ENCODE data around the gene RAPGEFL1. TPM values are rescaled to one million over a fixed set of nuclear protein-coding genes. Genes with fewer than 3 reads are reported as not detected.
"Not testable (repeated sequence)": the region's sequence is repeated elsewhere in the genome, so short reads cannot be mapped to it uniquely, and the experiment has no call there.

RAPGEFL1 gene
- total and polyA plus RNA-seq, 2 of the 8 experiments (the other 6 are each of a cell fraction or from before 2014, with no cell fraction given), result 20.0 to 20.2 TPM

DNA sequence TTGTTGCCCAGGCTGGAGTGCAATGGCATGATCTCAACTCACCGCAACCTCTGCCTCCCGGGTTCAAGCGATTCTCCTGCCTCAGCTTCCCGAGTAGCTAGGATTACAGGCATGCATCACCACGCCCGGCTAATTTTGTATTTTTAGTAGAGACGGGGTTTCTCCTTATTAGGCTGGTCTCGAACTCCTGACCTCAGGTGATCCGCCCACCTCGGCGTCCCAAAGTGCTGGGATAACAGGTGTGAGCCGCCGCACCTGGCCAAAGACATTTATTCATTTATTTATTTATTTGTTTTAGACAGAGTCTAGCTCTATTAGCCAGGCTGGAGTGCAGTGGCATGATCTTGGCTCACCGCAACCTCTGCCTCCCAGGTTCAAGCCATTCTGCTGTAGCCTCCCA, 51.9 kb downstream of the RAPGEFL1 start:
- POLR2A ChIA-PET (ENCODE audit: partially characterized antibody), result interaction anchor here (0.5 to 2.1 kb wide), 5 partner anchors 8 to 114 kb away, joined by 3 to 8 read pairs (median 4); no protein-coding TSS in a partner anchor
- H3K23ac ChIP-seq (ENCODE audit: insufficient read length); H3K23me2 ChIP-seq (ENCODE audit: low read depth, low read length); H3K27ac ChIP-seq (ENCODE audit: low read depth, low read length); H4K5ac ChIP-seq (ENCODE audit: insufficient read length, low read depth, low read length); FAIRE-seq; H3K4ac ChIP-seq (replicated peaks; ENCODE audit: insufficient read length, low read depth, low read length); H2AK5ac ChIP-seq (ENCODE audit: low read depth, low read length); H4K20me1 ChIP-seq (replicated peaks in 1 of 2; ENCODE audit: control insufficient read depth in 1 of 2, insufficient read depth in 2 of 2, low read length in 2 of 2); H3K9me3 ChIP-seq (ENCODE audit: insufficient read depth in 2 of 2, low read depth in 1 of 2, low read length in 1 of 2); H2AFZ ChIP-seq (ENCODE audit: low read length); DNase-seq (ENCODE audit: low read depth in 1 of 2, low spot score in 2 of 2); H3K18ac ChIP-seq (ENCODE audit: extremely low read depth, low read length); H4K8ac ChIP-seq (ENCODE audit: extremely low read depth, insufficient read depth, low read length); H3K9ac ChIP-seq (replicated peaks in 1 of 4; ENCODE audit: extremely low read depth in 1 of 4, low read depth in 3 of 4, low read length in 3 of 4); H4K91ac ChIP-seq (replicated peaks; ENCODE audit: insufficient read length, low read length); H3K56ac ChIP-seq (replicated peaks; ENCODE audit: insufficient read length, low read depth, low read length); H2BK120ac ChIP-seq (replicated peaks; ENCODE audit: low read depth, low read length); H3K4me3 ChIP-seq (ENCODE audit: extremely low read depth in 1 of 4, insufficient read depth in 2 of 4, low read depth in 3 of 4, low read length in 4 of 4); H3K79me1 ChIP-seq (ENCODE audit: low read depth, low read length); H3K4me2 ChIP-seq (ENCODE audit: insufficient read depth in 1 of 2, low read depth in 2 of 2, low read length in 2 of 2); H2BK15ac ChIP-seq (ENCODE audit: low read length); H2BK5ac ChIP-seq (ENCODE audit: low read depth, low read length); H3K14ac ChIP-seq (ENCODE audit: insufficient read length); H2BK20ac ChIP-seq (ENCODE audit: low read length); H3K4me1 ChIP-seq (replicated peaks in 1 of 4; ENCODE audit: control insufficient read depth in 3 of 4, insufficient read depth in 4 of 4, low read length in 3 of 4); H3K27me3 ChIP-seq (replicated peaks in 1 of 4; ENCODE audit: control insufficient read depth in 3 of 4, extremely low read depth in 1 of 4, insufficient read depth in 3 of 4, low read length in 3 of 4); H2BK12ac ChIP-seq (ENCODE audit: low read depth, low read length): not testable (repeated sequence)
- CTCF ChIA-PET (ENCODE audit: partially characterized antibody), result interaction anchor here (0.8 to 1.2 kb wide), 3 partner anchors 8 to 53 kb away, joined by 3 read pairs; no protein-coding TSS in a partner anchor
- Histone ChIP-seq H3K79me2 (ENCODE audit: control insufficient read depth in 1 of 2, insufficient read depth in 2 of 2, low read length in 2 of 2) (peaks cover 0 to 39% of the 10 kb centered on the region in 2 experiments; a peak in 3 of 4 replicates), H3K36me3 (ENCODE audit: control insufficient read depth in 2 of 4, insufficient read depth in 4 of 4, low read length in 3 of 4) (peaks cover 0 to 11% (median 0%) of the 10 kb centered on the region in 4 experiments; a peak in 2 of 8 replicates)
- 95% methylated on average over 14 of the region's 14 CpGs; no CpG with 5 or more reads in 1 of the 2 experiments for WGBS, 2 experiments (ENCODE audit: extremely low coverage in 1 of 2, insufficient coverage in 1 of 2, insufficient read length in 1 of 2, insufficient replicate concordance in 2 of 2, low coverage in 1 of 2, low lambda C conversion rate in 2 of 2, missing lambda C conversion rate in 1 of 2)

Measured in H1 (cell line).